ENCODE data around the gene ARL6IP1. TPM values are rescaled to one million over a fixed set of nuclear protein-coding genes. Genes with fewer than 3 reads are reported as not detected.

ARL6IP1 gene
- total RNA-seq, 1 donor from 2014 or later, result 128 TPM

- Histone ChIP-seq H3K36me3 (ENCODE audit: insufficient read depth, low read length) (peaks cover 52% of the 10 kb centered on the region), H3K4me2 (ENCODE audit: low read length) (peak overlapping the region; percentile 99), H3K4me1 (ENCODE audit: insufficient read depth, low read length) (peaks cover 17% of the 10 kb centered on the region), H3K27me3 (ENCODE audit: insufficient read depth, low read length) (no peaks in the 10 kb centered on the region), H4K20me1 (ENCODE audit: insufficient read depth, low read length) (peaks cover 60% of the 10 kb centered on the region), H3K9ac (ENCODE audit: low read length) (peak overlapping the region; percentile 99), H3K27ac (ENCODE audit: low read depth, low read length) (peak overlapping the region; percentile 84), H2AFZ (ENCODE audit: low read depth, low read length) (no peak overlapping the region), H3K79me2 (ENCODE audit: insufficient read depth, low read length) (peaks cover 67% of the 10 kb centered on the region), H3K4me3 (ENCODE audit: insufficient read depth, low read depth, low read length) (peak overlapping the region; percentile 97), H3K9me3 (ENCODE audit: insufficient read depth, low read depth, low read length) (no peaks in the 10 kb centered on the region)
- Mint-ChIP-seq H3K36me3 (ENCODE audit: low read depth, unreplicated experiment) (peaks cover 16% of the 10 kb centered on the region), H3K9me3 (ENCODE audit: unreplicated experiment) (no peaks in the 10 kb centered on the region), H3K4me3 (ENCODE audit: unreplicated experiment) (peak overlapping the region; percentile 94), H3K27ac (ENCODE audit: unreplicated experiment) (peak overlapping the region; percentile 93), H3K27me3 (ENCODE audit: low read depth, unreplicated experiment) (no peaks in the 10 kb centered on the region), H3K4me1 (ENCODE audit: low read depth, unreplicated experiment) (peaks cover 31% of the 10 kb centered on the region)
- no peak for FAIRE-seq
- no peak for DNase-seq (ENCODE audit: low read depth)
- TF ChIP-seq, protein P1, sequence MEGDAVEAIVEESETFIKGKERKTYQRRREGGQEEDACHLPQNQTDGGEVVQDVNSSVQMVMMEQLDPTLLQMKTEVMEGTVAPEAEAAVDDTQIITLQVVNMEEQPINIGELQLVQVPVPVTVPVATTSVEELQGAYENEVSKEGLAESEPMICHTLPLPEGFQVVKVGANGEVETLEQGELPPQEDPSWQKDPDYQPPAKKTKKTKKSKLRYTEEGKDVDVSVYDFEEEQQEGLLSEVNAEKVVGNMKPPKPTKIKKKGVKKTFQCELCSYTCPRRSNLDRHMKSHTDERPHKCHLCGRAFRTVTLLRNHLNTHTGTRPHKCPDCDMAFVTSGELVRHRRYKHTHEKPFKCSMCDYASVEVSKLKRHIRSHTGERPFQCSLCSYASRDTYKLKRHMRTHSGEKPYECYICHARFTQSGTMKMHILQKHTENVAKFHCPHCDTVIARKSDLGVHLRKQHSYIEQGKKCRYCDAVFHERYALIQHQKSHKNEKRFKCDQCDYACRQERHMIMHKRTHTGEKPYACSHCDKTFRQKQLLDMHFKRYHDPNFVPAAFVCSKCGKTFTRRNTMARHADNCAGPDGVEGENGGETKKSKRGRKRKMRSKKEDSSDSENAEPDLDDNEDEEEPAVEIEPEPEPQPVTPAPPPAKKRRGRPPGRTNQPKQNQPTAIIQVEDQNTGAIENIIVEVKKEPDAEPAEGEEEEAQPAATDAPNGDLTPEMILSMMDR (IDR thresholded peaks at IDR 0.05; ENCODE audit: insufficient read depth, low read depth, low read length), result no peak
- no peak for TF ChIP-seq EZH2 (IDR thresholded peaks at IDR 0.05; ENCODE audit: insufficient read depth, low read length)
Measured at GRCh38 chr16:18788828-18789514, 12.4 kb downstream of the ARL6IP1 start.

DNA sequence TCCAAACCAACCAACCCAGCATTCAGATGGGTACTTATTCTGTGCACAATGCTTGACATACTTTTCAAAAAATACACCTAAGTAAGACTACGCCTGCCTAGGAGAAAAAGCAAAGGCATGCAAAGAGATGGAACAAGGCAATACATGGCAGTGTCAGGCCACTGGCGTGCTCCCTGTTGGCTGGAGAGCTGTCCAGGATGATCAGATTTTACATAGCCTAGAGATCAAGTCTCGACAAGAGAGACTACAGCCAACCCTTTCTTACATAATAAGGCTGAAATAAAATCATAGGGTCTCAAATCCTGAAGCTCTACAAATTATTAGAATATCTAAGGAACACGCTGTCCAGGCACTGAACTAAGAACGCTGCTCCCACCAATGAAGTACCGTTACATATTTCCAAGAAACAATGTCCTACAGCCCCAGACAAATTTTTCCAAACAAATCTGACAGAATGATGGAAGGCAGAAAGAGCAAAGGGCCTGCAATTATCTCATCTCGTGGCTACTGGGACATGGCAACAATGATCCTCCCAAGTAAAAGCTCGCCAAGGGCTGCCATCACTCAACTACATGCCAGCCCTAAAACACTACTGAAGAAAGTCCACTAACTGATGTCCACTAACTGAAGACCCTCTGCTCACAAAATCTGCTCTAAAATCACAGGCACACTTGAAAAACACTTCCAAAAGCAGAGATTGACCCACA, 16.3 kb downstream of the ARL6IP1 start:
- DNase-seq (ENCODE audit: low read depth) (peak; percentile 30), FAIRE-seq (no peak)
- Histone ChIP-seq H3K79me2 (ENCODE audit: insufficient read depth, low read length) (peaks cover 78% of the 10 kb centered on the region), H3K4me2 (ENCODE audit: low read length) (peak overlapping the region; percentile 99), H3K4me1 (ENCODE audit: insufficient read depth, low read length) (peaks cover 17% of the 10 kb centered on the region), H3K4me3 (ENCODE audit: insufficient read depth, low read depth, low read length) (peak overlapping the region; percentile 32), H2AFZ (ENCODE audit: low read depth, low read length) (no peak overlapping the region), H3K27me3 (ENCODE audit: insufficient read depth, low read length) (no peaks in the 10 kb centered on the region), H3K27ac (ENCODE audit: low read depth, low read length) (no peak overlapping the region), H3K9me3 (ENCODE audit: insufficient read depth, low read depth, low read length) (no peaks in the 10 kb centered on the region), H3K36me3 (ENCODE audit: insufficient read depth, low read length) (peaks cover 54% of the 10 kb centered on the region), H4K20me1 (ENCODE audit: insufficient read depth, low read length) (peaks cover 82% of the 10 kb centered on the region), H3K9ac (ENCODE audit: low read length) (peak overlapping the region; percentile 5)
- TF ChIP-seq EZH2 (IDR thresholded peaks at IDR 0.05; ENCODE audit: insufficient read depth, low read length), result no peak
- TF ChIP-seq, protein P1 (IDR thresholded peaks at IDR 0.05; ENCODE audit: insufficient read depth, low read depth, low read length), result no peak
- H3K36me3 Mint-ChIP-seq (ENCODE audit: low read depth, unreplicated experiment), result peaks cover 13% of the 10 kb centered on the region
- no peaks in the 10 kb centered on the region for H3K9me3 Mint-ChIP-seq (ENCODE audit: unreplicated experiment)
- H3K4me1 Mint-ChIP-seq (ENCODE audit: low read depth, unreplicated experiment), result peaks cover 31% of the 10 kb centered on the region
- no peak overlapping the region for H3K27ac Mint-ChIP-seq (ENCODE audit: unreplicated experiment)
- peak overlapping the region; percentile 78 for H3K4me3 Mint-ChIP-seq (ENCODE audit: unreplicated experiment)
- no peaks in the 10 kb centered on the region for H3K27me3 Mint-ChIP-seq (ENCODE audit: low read depth, unreplicated experiment)
